ENCODE data around the gene AIG1.
"Not testable (repeated sequence)": the region's sequence is repeated elsewhere in the genome, so short reads cannot be mapped to it uniquely, and the experiment has no call there.

The AIG1 gene

DNA sequence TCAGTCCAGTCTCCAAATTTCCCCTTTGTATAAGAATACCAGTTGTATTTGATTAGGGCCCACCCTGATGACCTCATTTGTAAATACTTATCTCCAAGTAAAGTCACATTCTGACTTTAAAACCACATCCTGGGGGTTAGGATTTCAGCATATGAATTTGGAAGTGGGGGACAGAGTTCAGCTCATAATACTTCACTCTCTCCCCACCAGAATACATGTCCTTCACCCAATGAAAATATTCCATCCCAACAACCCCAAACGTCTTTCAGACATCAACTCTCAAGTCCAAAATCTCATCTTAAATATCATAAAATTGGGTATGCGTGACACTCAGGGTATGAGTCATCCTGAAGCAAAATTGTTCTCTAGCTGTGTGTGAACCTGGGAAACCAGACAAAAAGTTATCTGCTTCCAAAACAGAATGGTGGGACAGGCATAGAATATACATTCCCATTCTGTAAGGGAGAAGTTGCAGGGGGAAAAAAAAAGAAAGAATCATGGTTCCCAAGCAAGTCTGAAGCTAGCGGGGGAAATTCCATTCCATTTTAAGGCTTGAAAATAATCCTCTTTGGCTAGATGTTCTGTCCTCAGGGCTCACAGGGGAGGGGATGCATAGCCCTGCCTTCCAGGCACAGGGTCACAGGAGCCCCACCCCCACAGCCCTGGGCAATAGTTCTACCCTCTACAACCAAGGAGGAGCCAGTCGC is 275.9 kb downstream of the AIG1 start:
- H3K27me3 ChIP-seq (ENCODE audit: control insufficient read depth, insufficient read depth, low read length) = no peaks in the 10 kb centered on the region
- H3K4me3 ChIP-seq (ENCODE audit: low read length) = no peak overlapping the region
- no peaks in the 10 kb centered on the region for H3K36me3 ChIP-seq (ENCODE audit: insufficient read depth, low read length)
- H3K4me1 ChIP-seq (ENCODE audit: control insufficient read depth, insufficient read depth, low read length) = peaks cover 26% of the 10 kb centered on the region
- H3K9ac ChIP-seq (ENCODE audit: low read depth, low read length) = peak overlapping the region; percentile 47
- peak overlapping the region; percentile 29 for H3K4me2 ChIP-seq (ENCODE audit: low read length)
- no peaks in the 10 kb centered on the region for H3K9me3 ChIP-seq (replicated peaks; ENCODE audit: low read length)

DNA sequence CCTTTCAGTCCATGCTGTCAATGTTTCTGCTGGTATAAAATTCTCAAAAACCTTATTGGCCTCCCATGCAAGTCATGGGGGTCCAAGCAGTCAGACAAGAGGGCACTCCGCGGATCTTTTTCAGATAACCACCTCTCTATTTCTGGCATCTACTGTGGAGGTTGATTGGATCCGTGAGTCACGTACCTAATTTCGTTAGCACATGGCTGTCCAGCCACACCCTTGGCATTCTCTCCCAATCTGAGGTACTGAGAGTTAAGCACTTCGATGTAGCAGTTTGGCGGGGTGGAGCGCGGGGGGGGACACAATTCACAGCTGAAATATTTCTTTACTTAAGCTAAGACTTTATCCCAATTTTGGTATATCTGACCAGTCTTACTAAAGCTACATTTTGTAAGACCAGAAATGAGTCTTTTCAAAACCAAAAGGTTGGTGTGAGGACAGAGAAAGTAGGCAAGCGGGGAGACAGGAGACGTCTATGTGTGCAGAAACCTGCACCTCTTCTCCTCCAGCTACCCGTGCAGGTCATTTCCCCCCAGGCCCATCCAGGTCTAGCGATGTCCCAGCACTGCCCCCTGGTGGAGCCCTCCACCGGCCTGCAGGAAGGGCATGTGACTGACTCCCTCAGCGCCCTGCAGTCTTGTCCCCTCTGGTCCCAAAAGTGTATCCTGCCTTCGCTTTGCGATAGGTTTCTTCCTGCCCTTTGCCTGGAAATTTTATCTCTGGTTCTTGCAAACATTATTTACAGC is 276.7 kb downstream of the AIG1 start:
- Histone ChIP-seq H3K4me2 (ENCODE audit: low read length) (peak overlapping the region; percentile 29), H3K27me3 (ENCODE audit: control insufficient read depth, insufficient read depth, low read length) (no peaks in the 10 kb centered on the region), H3K9me3 (replicated peaks; ENCODE audit: low read length) (no peaks in the 10 kb centered on the region), H3K4me3 (ENCODE audit: low read length) (no peak overlapping the region), H3K9ac (ENCODE audit: low read depth, low read length) (peak overlapping the region; percentile 47), H3K4me1 (ENCODE audit: control insufficient read depth, insufficient read depth, low read length) (peaks cover 26% of the 10 kb centered on the region), H3K36me3 (ENCODE audit: insufficient read depth, low read length) (no peaks in the 10 kb centered on the region)

DNA sequence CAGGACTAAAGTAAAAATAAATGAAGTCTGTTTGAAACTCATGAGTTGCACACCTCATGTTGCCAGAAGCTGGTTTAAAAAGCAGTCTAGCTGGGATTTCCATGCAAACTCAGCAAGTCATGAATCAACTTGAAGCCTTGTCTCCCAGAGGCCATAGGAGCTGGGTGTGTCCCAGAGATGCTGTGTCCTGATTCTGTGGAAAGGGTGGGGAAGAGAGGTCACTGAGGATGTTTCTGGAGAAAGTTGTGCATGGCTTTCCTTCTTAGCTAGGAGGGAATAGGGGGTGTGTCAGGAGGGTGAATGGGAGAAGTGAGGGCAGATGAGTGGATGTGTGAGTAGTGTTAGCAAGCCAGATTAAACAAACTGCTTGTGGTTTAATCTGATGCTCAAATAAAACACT is 278.5 kb downstream of the AIG1 start:
- Histone ChIP-seq H3K4me3 (ENCODE audit: low read length) (no peak overlapping the region), H3K4me2 (ENCODE audit: low read length) (no peak overlapping the region), H3K36me3 (ENCODE audit: insufficient read depth, low read length) (no peaks in the 10 kb centered on the region), H3K9me3 (replicated peaks; ENCODE audit: low read length) (no peaks in the 10 kb centered on the region), H3K4me1 (ENCODE audit: control insufficient read depth, insufficient read depth, low read length) (peaks cover 17% of the 10 kb centered on the region), H3K9ac (ENCODE audit: low read depth, low read length) (no peak overlapping the region), H3K27me3 (ENCODE audit: control insufficient read depth, insufficient read depth, low read length) (no peaks in the 10 kb centered on the region)

DNA sequence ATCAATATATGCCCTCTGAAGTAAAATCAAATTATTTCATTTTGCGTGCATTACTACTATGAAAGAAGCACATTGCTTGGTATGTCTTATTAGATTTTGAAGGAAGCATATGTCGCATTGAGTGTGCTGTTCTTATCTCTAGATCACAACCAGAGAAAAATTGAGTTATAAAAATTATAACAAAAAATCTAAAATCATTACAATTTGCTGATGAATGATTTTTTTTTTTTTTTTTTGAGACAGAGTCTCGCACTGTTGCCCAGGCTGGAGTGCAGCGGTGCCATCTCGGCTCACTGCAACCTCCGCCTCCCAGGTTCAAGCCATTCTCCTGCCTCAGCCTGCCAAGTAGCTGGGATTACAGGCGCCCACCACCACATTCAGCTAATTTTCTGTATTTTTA is 284.8 kb downstream of the AIG1 start:
- H3K4me1 ChIP-seq (ENCODE audit: control insufficient read depth, insufficient read depth, low read length) = peaks cover 16% of the 10 kb centered on the region
- not testable (repeated sequence) for H3K9ac ChIP-seq (ENCODE audit: low read depth, low read length); H3K36me3 ChIP-seq (ENCODE audit: insufficient read depth, low read length); H3K27me3 ChIP-seq (ENCODE audit: control insufficient read depth, insufficient read depth, low read length); H3K4me3 ChIP-seq (ENCODE audit: low read length); H3K4me2 ChIP-seq (ENCODE audit: low read length); H3K9me3 ChIP-seq (replicated peaks; ENCODE audit: low read length)

DNA sequence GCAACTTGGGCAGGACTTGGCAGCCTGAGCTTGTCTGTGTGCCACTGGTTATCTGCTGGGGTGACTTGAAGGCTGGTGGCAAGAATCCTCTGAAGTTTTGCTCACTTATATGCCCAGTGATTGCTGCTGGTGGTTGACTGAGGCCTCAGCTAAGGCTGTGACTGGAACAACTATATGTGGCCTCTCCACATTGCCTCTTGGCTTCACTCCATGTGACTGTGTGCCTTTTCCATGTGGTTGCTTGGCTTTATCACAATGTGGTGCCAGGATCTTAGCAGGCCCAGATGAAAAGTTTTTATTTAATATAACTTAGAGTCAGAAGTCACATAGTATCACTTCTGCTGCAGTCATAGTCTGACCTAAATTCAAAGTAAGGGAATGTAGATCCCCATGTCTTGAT is 285.3 kb downstream of the AIG1 start:
- Histone ChIP-seq H3K4me1 (ENCODE audit: control insufficient read depth, insufficient read depth, low read length) (peaks cover 16% of the 10 kb centered on the region), H3K9me3 (replicated peaks; ENCODE audit: low read length) (no peaks in the 10 kb centered on the region), H3K4me2 (ENCODE audit: low read length) (no peak overlapping the region), H3K36me3 (ENCODE audit: insufficient read depth, low read length) (no peaks in the 10 kb centered on the region), H3K4me3 (ENCODE audit: low read length) (no peak overlapping the region), H3K27me3 (ENCODE audit: control insufficient read depth, insufficient read depth, low read length) (no peaks in the 10 kb centered on the region), H3K9ac (ENCODE audit: low read depth, low read length) (no peak overlapping the region)

DNA sequence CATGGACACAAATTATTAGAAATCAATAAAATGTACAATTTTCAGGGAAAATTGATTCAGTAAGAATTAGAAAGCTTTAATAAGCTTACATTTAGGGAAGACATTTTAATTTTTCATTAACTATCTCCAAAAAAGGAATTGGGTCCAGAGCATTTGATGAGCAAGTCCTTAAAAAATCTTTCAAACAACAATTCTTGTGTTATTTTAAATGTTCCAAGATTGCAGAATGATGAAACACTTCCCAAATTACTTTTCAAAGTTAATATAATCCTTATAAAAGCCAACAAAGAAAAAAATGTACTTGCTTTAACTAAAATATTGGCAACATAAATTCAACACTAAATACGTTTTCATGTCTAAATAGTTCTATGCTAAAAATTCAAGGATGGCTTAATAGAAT is 287.8 kb downstream of the AIG1 start:
- Histone ChIP-seq H3K4me1 (ENCODE audit: control insufficient read depth, insufficient read depth, low read length) (peaks cover 16% of the 10 kb centered on the region), H3K4me2 (ENCODE audit: low read length) (peak overlapping the region; percentile 26), H3K9ac (ENCODE audit: low read depth, low read length) (no peak overlapping the region), H3K27me3 (ENCODE audit: control insufficient read depth, insufficient read depth, low read length) (no peaks in the 10 kb centered on the region), H3K4me3 (ENCODE audit: low read length) (no peak overlapping the region), H3K9me3 (replicated peaks; ENCODE audit: low read length) (no peaks in the 10 kb centered on the region), H3K36me3 (ENCODE audit: insufficient read depth, low read length) (no peaks in the 10 kb centered on the region)

DNA sequence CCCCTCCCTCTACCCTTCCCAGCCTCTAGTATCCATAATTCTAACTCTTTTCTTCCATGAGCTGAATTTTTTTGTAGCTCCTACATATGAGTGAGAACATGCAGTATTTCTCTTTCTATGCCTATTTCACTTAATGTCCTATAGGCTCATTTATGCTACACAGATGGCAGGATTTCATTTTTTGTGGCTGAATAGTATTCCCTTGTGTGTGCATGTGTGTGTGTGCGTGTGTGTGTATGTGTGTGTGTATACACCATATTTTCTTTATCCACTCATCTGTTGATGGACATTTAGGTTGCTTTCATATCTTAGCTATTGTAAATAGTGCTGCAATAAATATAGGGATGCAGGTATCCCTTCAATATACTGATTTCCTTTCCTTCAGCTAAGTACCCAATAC is 288.8 kb downstream of the AIG1 start:
- H3K4me2 ChIP-seq (ENCODE audit: low read length) = no peak overlapping the region
- H3K9me3 ChIP-seq (replicated peaks; ENCODE audit: low read length) = no peaks in the 10 kb centered on the region
- no peak overlapping the region for H3K4me3 ChIP-seq (ENCODE audit: low read length)
- no peak overlapping the region for H3K9ac ChIP-seq (ENCODE audit: low read depth, low read length)
- H3K27me3 ChIP-seq (ENCODE audit: control insufficient read depth, insufficient read depth, low read length) = no peaks in the 10 kb centered on the region
- H3K4me1 ChIP-seq (ENCODE audit: control insufficient read depth, insufficient read depth, low read length) = peaks cover 16% of the 10 kb centered on the region
- no peaks in the 10 kb centered on the region for H3K36me3 ChIP-seq (ENCODE audit: insufficient read depth, low read length)

DNA sequence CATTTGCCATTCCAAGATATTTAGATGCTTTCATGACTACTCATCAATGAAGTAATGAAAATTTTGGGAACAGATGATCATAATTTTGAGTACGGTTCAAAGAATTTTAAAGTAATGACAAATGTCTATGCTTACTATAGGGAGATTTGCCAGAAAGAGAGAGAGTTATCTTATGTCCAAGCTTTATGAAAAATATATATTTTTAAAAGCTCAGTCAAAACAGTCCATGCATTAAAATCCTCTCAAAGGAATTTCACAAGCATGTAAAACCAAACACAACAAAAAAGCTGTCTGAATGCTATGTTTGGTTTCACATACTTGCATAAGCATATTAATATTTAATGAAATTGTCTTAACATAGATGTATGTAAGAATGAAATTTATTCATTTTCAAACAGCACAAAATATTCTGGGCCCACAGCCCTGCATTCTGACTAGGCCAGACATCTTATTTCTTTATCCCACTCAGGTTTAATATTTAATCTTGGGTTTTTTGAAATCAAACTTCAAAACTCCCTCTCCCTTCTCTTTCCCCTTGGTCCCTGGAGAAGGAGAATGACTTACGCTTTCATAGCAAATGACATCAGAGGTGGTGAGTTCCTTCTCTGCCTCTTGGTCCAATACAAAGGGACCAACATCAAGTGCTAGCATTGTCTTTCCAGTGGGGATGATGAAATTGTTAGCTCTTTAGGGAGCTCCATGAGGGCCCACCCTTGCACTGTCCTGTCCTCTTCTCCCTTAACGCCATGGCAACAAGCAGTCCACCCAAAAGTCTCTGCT is 295.6 kb downstream of the AIG1 start:
- no peak overlapping the region for H3K9ac ChIP-seq (ENCODE audit: low read depth, low read length)
- no peaks in the 10 kb centered on the region for H3K27me3 ChIP-seq (ENCODE audit: control insufficient read depth, insufficient read depth, low read length)
- H3K4me1 ChIP-seq (ENCODE audit: control insufficient read depth, insufficient read depth, low read length) = no peaks in the 10 kb centered on the region
- H3K36me3 ChIP-seq (ENCODE audit: insufficient read depth, low read length) = no peaks in the 10 kb centered on the region
- H3K4me2 ChIP-seq (ENCODE audit: low read length) = no peak overlapping the region
- H3K4me3 ChIP-seq (ENCODE audit: low read length) = no peak overlapping the region
- H3K9me3 ChIP-seq (replicated peaks; ENCODE audit: low read length) = no peaks in the 10 kb centered on the region

DNA sequence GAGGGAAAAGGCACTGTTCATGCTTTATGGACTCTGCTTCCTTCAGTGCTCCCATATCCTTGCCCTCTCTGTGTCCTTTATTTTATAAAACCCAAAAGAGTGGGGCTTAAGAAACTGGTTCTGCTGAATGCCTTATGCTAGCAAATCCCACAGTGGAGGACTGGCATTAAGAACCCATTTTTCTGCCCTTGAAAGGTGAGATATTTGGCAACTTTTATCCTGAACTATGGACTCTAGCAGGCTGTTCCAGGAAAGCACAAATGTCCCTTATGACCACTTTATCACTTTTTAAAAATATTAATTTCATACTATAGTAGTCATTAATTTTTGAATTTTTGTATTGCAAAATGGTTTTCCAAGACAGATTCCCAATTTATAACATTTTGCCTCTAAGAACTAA is 296.5 kb downstream of the AIG1 start:
- H3K27me3 ChIP-seq (ENCODE audit: control insufficient read depth, insufficient read depth, low read length) = no peaks in the 10 kb centered on the region
- no peaks in the 10 kb centered on the region for H3K9me3 ChIP-seq (replicated peaks; ENCODE audit: low read length)
- H3K36me3 ChIP-seq (ENCODE audit: insufficient read depth, low read length) = no peaks in the 10 kb centered on the region
- H3K4me3 ChIP-seq (ENCODE audit: low read length) = no peak overlapping the region
- H3K4me1 ChIP-seq (ENCODE audit: control insufficient read depth, insufficient read depth, low read length) = no peaks in the 10 kb centered on the region
- no peak overlapping the region for H3K9ac ChIP-seq (ENCODE audit: low read depth, low read length)
- H3K4me2 ChIP-seq (ENCODE audit: low read length) = no peak overlapping the region

DNA sequence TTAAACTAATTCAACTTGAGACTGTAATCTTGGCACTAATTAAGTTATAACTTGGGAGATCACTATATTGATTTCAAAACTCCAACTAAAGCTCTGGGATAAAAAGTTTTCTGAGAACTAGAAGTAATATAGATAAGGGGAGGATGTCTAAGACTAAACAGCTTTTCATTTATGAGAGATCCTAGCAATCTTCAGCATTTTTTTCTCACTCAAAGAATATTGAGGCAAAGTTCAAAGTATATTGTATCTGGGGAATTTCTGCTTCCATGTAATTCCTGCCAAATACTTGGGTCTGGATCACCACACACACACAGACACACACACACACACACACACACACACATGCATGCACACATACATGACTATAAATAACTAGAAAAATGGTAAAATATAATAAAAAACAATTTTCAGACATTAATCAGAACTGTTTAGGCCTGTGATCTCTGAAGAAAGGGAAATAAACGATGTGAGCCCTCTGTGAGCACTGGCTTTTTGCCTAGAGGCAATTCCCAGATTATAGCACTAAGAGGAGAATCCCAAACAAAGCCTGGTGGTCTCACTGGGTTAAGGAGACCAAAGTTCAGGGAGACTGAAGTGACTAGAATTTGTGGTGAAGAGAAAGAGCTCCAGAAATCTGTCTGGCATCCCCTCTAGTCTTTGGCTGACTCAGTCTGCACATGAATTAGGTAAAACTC is 297.0 kb downstream of the AIG1 start:
- Histone ChIP-seq H3K4me3 (ENCODE audit: low read length) (no peak overlapping the region), H3K9me3 (replicated peaks; ENCODE audit: low read length) (no peaks in the 10 kb centered on the region), H3K9ac (ENCODE audit: low read depth, low read length) (no peak overlapping the region), H3K27me3 (ENCODE audit: control insufficient read depth, insufficient read depth, low read length) (no peaks in the 10 kb centered on the region), H3K4me2 (ENCODE audit: low read length) (no peak overlapping the region), H3K4me1 (ENCODE audit: control insufficient read depth, insufficient read depth, low read length) (no peaks in the 10 kb centered on the region), H3K36me3 (ENCODE audit: insufficient read depth, low read length) (no peaks in the 10 kb centered on the region)

DNA sequence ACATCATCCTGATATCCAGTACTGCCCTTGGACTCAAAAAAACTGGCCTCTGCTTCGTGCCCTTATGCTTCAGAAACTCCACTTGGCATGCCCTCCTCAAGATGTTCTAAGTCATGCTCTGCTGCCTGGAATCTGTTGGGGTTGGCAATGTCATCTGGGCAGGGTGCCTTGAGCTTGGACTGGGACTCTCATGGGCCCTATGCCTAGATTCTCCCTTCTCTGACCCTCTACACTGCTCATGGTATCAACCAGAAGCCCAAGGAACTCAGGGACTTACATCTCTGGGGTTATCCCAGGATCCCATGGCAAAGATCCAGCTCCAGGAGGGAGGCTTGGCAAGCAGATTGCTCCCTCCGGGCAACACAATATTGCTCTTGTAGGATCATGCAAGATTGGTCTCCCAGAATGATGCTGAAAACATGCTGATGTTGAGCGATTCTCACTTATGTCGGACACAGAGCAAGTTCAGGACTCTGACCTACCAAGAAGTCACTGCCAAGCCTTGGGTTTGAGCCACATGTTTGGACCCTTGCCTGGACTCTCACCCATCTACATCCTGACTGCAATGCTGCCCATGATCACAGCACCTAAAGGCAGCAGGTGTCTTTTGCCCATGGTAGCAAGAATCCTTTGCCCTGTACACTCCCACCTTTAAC is 301.0 kb downstream of the AIG1 start:
- no peak overlapping the region for H3K9ac ChIP-seq (ENCODE audit: low read depth, low read length)
- no peak overlapping the region for H3K4me3 ChIP-seq (ENCODE audit: low read length)
- no peaks in the 10 kb centered on the region for H3K36me3 ChIP-seq (ENCODE audit: insufficient read depth, low read length)
- no peaks in the 10 kb centered on the region for H3K9me3 ChIP-seq (replicated peaks; ENCODE audit: low read length)
- no peak overlapping the region for H3K4me2 ChIP-seq (ENCODE audit: low read length)
- no peaks in the 10 kb centered on the region for H3K4me1 ChIP-seq (ENCODE audit: control insufficient read depth, insufficient read depth, low read length)
- no peaks in the 10 kb centered on the region for H3K27me3 ChIP-seq (ENCODE audit: control insufficient read depth, insufficient read depth, low read length)

All from skeletal muscle satellite cell (primary cell).